K562 (cell line): ENCODE data around the gene OCA2. TPM values are rescaled to one million over a fixed set of nuclear protein-coding genes. Genes with fewer than 3 reads are reported as not detected.

Experiments used
- ATAC-seq: fragments of 200-7000 bp; cut with Tn5 transposase; 3 replicates; pipeline ENCODE4 v1.9.1; 2020; ENCODE audit warnings: moderate library complexity
- BruUV-seq: library from RNA; stranded (reverse); fragments of 400-500 nt; replicated peaks from 2 replicates; lab custom pipeline; 2021; lab: Mats Ljungman, UMichigan
- CTCF ChIA-PET: fragments of 300-600 bp; formaldehyde crosslinking; extraction: SDS; loops from one replicate; lab custom pipeline; 2021; ENCODE audit warnings: low intra/inter-chr PET ratio; lab: Yijun Ruan, JAX
- POLR2A ChIA-PET: fragments of 300-600, 350-650 bp; sonication (Branson Sonifier 250); formaldehyde crosslinking; extraction: SDS; loops from one replicate; lab custom pipeline; 2021; ENCODE audit warnings: antibody characterized with exemption, inconsistent platforms; lab: Yijun Ruan, JAX
- DNase-seq, 4 experiments: peaks; one replicate each; pipeline versions ENCODE4 v3.0.0 to v3.0.0-alpha.2; 2011 to 2018; ENCODE audit warnings: low spot score in 3 of 4, mixed read lengths in 3 of 4; ENCODE audit errors: extremely low read depth in 1 of 4
- FAIRE-seq: peaks from 2 replicates; lab custom pipeline; 2011; peaks lifted over from hg19 to GRCh38; lab: Jason Lieb, UNC
- H2AFZ ChIP-seq: 2 replicates; pipeline ENCODE4 v1.6.0; 2011; ENCODE audit warnings: low read depth, low read length, control low read depth, inconsistent platforms
- H3K27ac ChIP-seq: fragments of 200-600 bp; 3 replicates; pipeline ENCODE4 v1.8.0; 2011; ENCODE audit warnings: low read depth, mild to moderate bottlenecking, control low read depth, inconsistent platforms, low read length, moderate library complexity, mixed read lengths; ENCODE audit errors: extremely low read depth
- H3K27me3 ChIP-seq, 2 experiments: fragments of 300-600 bp in 1 of 2; 2 replicates in 1 of 2; 3 replicates in 1 of 2; pipeline versions ENCODE4 v1.6.0 to v1.8.0; 2011; ENCODE audit warnings: inconsistent platforms in 2 of 2, low read length in 2 of 2, mild to moderate bottlenecking in 1 of 2, mixed read lengths in 1 of 2, moderate library complexity in 1 of 2; ENCODE audit not compliant: control insufficient read depth in 2 of 2, insufficient read depth in 2 of 2
- H3K36me3 ChIP-seq: fragments of 300-600 bp; 3 replicates; pipeline ENCODE4 v1.8.0; 2011; ENCODE audit warnings: mild to moderate bottlenecking, low read length, inconsistent platforms; ENCODE audit not compliant: control insufficient read depth, insufficient read depth
- H3K4me1 ChIP-seq, 2 experiments: fragments of 200-600 bp in 1 of 2; replicated peaks in 1 of 2; 2 replicates in 1 of 2; 3 replicates in 1 of 2; pipeline versions ENCODE4 v1.5.1 to v1.8.0; 2011; ENCODE audit warnings: inconsistent platforms in 2 of 2, low read length in 2 of 2, mild to moderate bottlenecking in 1 of 2, mixed read lengths in 1 of 2, moderate library complexity in 1 of 2; ENCODE audit not compliant: control insufficient read depth in 2 of 2, insufficient read depth in 2 of 2
- H3K4me2 ChIP-seq: 2 replicates; pipeline ENCODE4 v1.6.1; 2011; ENCODE audit warnings: low read length, control low read depth, inconsistent platforms, mixed read lengths; ENCODE audit not compliant: insufficient read depth
- H3K4me3 ChIP-seq: fragments of 200-600 bp; sonication (generic), shearing (Covaris generic); 2 replicates; pipeline ENCODE4 v1.5.1; 2016; ENCODE audit warnings: control low read depth, inconsistent platforms
- H3K79me2 ChIP-seq: fragments of 200-600 bp; 3 replicates; pipeline ENCODE4 v1.8.0; 2011; ENCODE audit warnings: low read length, inconsistent platforms; ENCODE audit not compliant: control insufficient read depth, insufficient read depth
- H3K9ac ChIP-seq, 2 experiments: 2 replicates each; pipeline versions ENCODE4 v1.6.0 to v1.6.1; 2011; ENCODE audit warnings: low read depth in 2 of 2, low read length in 2 of 2, control low read depth in 1 of 2, inconsistent platforms in 1 of 2, mild to moderate bottlenecking in 1 of 2, mixed read lengths in 1 of 2; ENCODE audit not compliant: insufficient read depth in 1 of 2
- H3K9me1 ChIP-seq: one replicate; pipeline ENCODE4 v1.6.0; 2011; ENCODE audit warnings: inconsistent platforms, mild to moderate bottlenecking, low read length, moderate library complexity; ENCODE audit not compliant: control insufficient read depth, insufficient read depth
- H3K9me3 ChIP-seq: replicated peaks from 2 replicates; pipeline ENCODE4 v1.5.1; 2011; ENCODE audit warnings: low read depth, low read length, inconsistent platforms; ENCODE audit not compliant: control insufficient read depth, insufficient read depth
- H4K20me1 ChIP-seq: replicated peaks from 2 replicates; pipeline ENCODE4 v1.6.1; 2011; ENCODE audit warnings: low read length, inconsistent platforms, mixed read lengths; ENCODE audit not compliant: control insufficient read depth, insufficient read depth
- CBX2 ChIP-seq: fragments of 200-600 bp; sonication (generic); IDR thresholded peaks from one replicate; pipeline ENCODE4 v1.6.1; 2012; ENCODE audit warnings: mild to moderate bottlenecking, low read length, inconsistent platforms; ENCODE audit not compliant: insufficient read depth, poor library complexity, severe bottlenecking
- FOXP1 ChIP-seq: sonication (generic); formaldehyde crosslinking; IDR thresholded peaks from 2 replicates; pipeline ENCODE4 v1.8.0; 2022; ENCODE audit warnings: mild to moderate bottlenecking, missing genetic modification reagents
- WHSC1 ChIP-seq: IDR thresholded peaks from one replicate; pipeline ENCODE4 v1.6.1; 2012; ENCODE audit warnings: low read length, control low read depth, inconsistent platforms
- YY1 ChIP-seq, 3 experiments: IDR thresholded peaks; 2 replicates each; pipeline ENCODE4 v1.6.1; 2011; ENCODE audit warnings: low read length in 2 of 3, mild to moderate bottlenecking in 2 of 3, moderate library complexity in 2 of 3, borderline replicate concordance in 1 of 3, control low read depth in 1 of 3, low read depth in 1 of 3; ENCODE audit not compliant: insufficient read depth in 3 of 3, insufficient replicate concordance in 2 of 3, control insufficient read depth in 1 of 3, insufficient read length in 1 of 3; ENCODE audit errors: extremely low read depth in 1 of 3
- ZC3H11A ChIP-seq: IDR thresholded peaks from 2 replicates; pipeline ENCODE4 v1.6.1; 2012; ENCODE audit warnings: low read depth, low read length, improper control_type of control experiment
- ZFP36 ChIP-seq: fragments of 150-350 bp; IDR thresholded peaks from 2 replicates; pipeline ENCODE4 v1.6.1; 2018; ENCODE audit warnings: low read length, low read depth; ENCODE audit not compliant: partially characterized antibody
- ZNF445 ChIP-seq: fragments of 250-450 bp; sonication (Bioruptor Pico); IDR thresholded peaks from 2 replicates; pipeline ENCODE4 v1.4.0; 2020; ENCODE audit warnings: low read depth, mild to moderate bottlenecking, moderate library complexity
- WGBS: fragments of 100-300 bp; shearing (Covaris generic); methylation state at CpG from one replicate; pipeline ENCODE4 v1.1.6; 2016; ENCODE audit warnings: low coverage, mixed read lengths; ENCODE audit not compliant: insufficient coverage; ENCODE audit errors: missing lambda C conversion rate; 5-methylcytosine and 5-hydroxymethylcytosine counted together
- in situ Hi-C: fragments of 300-500 bp; cut with MboI; formaldehyde crosslinking; loops from 4 replicates; pipeline ENCODE4 v1.15.0; 2018; ENCODE audit warnings: inconsistent platforms, mixed read lengths
- intact Hi-C: fragments of 100-400 bp; cut with micrococcal nuclease; formaldehyde crosslinking; loops from 2 replicates; pipeline ENCODE4 v1.14.2; 2022
- polyA plus RNA-seq, 8 experiments: library from polyadenylated mRNA; depleted of rRNA in 4 of 8; stranded (reverse) in 5 of 8; unstranded in 3 of 8; fragments of >200 nt; fragmentation: Nextera tagmentation in 2 of 8; fragmentation: Illumina TruSeq in 1 of 8; extraction: Ambion mirVana in 2 of 8; extraction: Trizol in 1 of 8; gene quantifications; 2 replicates each; pipeline versions ENCODE4 v1.2.1 to v1.2.3, GENCODE V29; 2011 to 2014; ENCODE audit warnings: inconsistent platforms in 1 of 8, missing spikeins in 1 of 8
- total RNA-seq, 7 experiments: library from RNA; depleted of rRNA in 6 of 7; stranded (reverse); fragments of >200 nt in 6 of 7; fragmentation: Illumina TruSeq in 2 of 7; extraction: Trizol in 2 of 7; gene quantifications; 2 replicates each; pipeline versions ENCODE4 v1.2.1 to v1.2.3, GENCODE V29; 2011 to 2021; ENCODE audit warnings: low replicate concordance in 1 of 7
- TF ChIP-seq, protein P1 (sequence below): fragments of 450-650 bp; IDR thresholded peaks from 2 replicates; pipeline ENCODE4 v1.6.1; 2016
- TF ChIP-seq, protein P2 (sequence below): IDR thresholded peaks from 3 replicates; pipeline ENCODE4 v1.6.1; 2011; ENCODE audit warnings: borderline replicate concordance, mild to moderate bottlenecking; ENCODE audit not compliant: insufficient read length, insufficient read depth
- TF ChIP-seq, protein P3 (sequence below): sonication (generic); formaldehyde crosslinking; IDR thresholded peaks from 2 replicates; pipeline ENCODE4 v1.8.1; 2022; ENCODE audit warnings: missing genetic modification reagents
- TF ChIP-seq, protein P4 (sequence below): sonication (generic); formaldehyde crosslinking; IDR thresholded peaks from 2 replicates; pipeline ENCODE4 v1.8.0; 2023; ENCODE audit warnings: mild to moderate bottlenecking, missing genetic modification reagents

OCA2 gene
- total and polyA plus RNA-seq, 9 of the 15 experiments (the other 6 are each of a cell fraction or from before 2014, with no cell fraction given) = 0.07 to 0.59 (median 0.17) TPM; not detected in 1

DNA sequence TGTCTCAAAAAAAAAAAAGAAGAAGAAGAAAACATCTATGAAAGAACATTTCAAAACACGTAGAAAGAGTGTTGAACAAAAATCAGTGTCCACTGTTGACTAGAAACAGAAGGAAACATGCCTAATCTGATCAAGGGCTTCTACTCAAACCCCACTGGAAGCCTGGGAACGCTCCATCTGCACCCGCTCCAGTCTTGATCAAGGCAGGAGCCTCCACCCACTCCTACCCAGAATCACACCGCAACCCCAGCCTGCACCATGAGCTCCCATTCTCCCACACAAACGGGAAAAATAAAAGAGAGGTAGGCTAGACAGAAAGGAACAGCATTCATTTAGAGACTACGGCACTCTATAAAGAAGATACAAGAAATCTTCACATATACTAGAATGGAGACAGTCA is 40.9 kb upstream of the OCA2 start:
- H3K27ac ChIP-seq = no peak overlapping the region
- no peaks in the 10 kb centered on the region for H3K4me1 ChIP-seq
- no peaks in the 10 kb centered on the region for H3K27me3 ChIP-seq
- FAIRE-seq = no peak
- POLR2A ChIA-PET = no interaction called here
- DNase-seq = no peak
- ATAC-seq = no peak
- in situ Hi-C loops = no loop called here
- CTCF ChIA-PET = no interaction called here
- 95% methylated on average over 6 of the region's 6 CpGs for WGBS
- no peaks in the 10 kb centered on the region for H3K9me1 ChIP-seq
- peaks cover 64% of the 10 kb centered on the region; the same call in 2 of the 3 replicates for H3K36me3 ChIP-seq
- intact Hi-C loops = no loop called here
- no peak overlapping the region for H3K4me2 ChIP-seq
- no peak overlapping the region for H3K9ac ChIP-seq
- H3K79me2 ChIP-seq = no peaks in the 10 kb centered on the region
- no peaks in the 10 kb centered on the region for H3K9me3 ChIP-seq
- no TSS peak for BruUV-seq
- H4K20me1 ChIP-seq = no peaks in the 10 kb centered on the region
- no peak overlapping the region for H3K4me3 ChIP-seq
- H2AFZ ChIP-seq = no peak overlapping the region
- TF ChIP-seq, protein P1, sequence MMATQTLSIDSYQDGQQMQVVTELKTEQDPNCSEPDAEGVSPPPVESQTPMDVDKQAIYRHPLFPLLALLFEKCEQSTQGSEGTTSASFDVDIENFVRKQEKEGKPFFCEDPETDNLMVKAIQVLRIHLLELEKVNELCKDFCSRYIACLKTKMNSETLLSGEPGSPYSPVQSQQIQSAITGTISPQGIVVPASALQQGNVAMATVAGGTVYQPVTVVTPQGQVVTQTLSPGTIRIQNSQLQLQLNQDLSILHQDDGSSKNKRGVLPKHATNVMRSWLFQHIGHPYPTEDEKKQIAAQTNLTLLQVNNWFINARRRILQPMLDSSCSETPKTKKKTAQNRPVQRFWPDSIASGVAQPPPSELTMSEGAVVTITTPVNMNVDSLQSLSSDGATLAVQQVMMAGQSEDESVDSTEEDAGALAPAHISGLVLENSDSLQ = no peak
- TF ChIP-seq ZNF445 (CRISPR knock-in tag) (no peak), FOXP1 (CRISPR knock-in tag) (no peak), CBX2 (no peak), ZFP36 (no peak), WHSC1 (no peak), YY1 (IDR thresholded peaks at IDR 0.05; ENCODE audit: borderline replicate concordance in 1 of 3, control insufficient read depth in 1 of 3, extremely low read depth in 1 of 3, insufficient read depth in 3 of 3, insufficient read length in 1 of 3, insufficient replicate concordance in 2 of 3, low read depth in 1 of 3, low read length in 2 of 3) (no peak), ZC3H11A (no peak)
- TF ChIP-seq, protein P2, sequence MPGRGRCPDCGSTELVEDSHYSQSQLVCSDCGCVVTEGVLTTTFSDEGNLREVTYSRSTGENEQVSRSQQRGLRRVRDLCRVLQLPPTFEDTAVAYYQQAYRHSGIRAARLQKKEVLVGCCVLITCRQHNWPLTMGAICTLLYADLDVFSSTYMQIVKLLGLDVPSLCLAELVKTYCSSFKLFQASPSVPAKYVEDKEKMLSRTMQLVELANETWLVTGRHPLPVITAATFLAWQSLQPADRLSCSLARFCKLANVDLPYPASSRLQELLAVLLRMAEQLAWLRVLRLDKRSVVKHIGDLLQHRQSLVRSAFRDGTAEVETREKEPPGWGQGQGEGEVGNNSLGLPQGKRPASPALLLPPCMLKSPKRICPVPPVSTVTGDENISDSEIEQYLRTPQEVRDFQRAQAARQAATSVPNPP = no peak
- TF ChIP-seq, protein P3, sequence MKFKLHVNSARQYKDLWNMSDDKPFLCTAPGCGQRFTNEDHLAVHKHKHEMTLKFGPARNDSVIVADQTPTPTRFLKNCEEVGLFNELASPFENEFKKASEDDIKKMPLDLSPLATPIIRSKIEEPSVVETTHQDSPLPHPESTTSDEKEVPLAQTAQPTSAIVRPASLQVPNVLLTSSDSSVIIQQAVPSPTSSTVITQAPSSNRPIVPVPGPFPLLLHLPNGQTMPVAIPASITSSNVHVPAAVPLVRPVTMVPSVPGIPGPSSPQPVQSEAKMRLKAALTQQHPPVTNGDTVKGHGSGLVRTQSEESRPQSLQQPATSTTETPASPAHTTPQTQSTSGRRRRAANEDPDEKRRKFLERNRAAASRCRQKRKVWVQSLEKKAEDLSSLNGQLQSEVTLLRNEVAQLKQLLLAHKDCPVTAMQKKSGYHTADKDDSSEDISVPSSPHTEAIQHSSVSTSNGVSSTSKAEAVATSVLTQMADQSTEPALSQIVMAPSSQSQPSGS (CRISPR knock-in tag) = no peak
- TF ChIP-seq, protein P4, sequence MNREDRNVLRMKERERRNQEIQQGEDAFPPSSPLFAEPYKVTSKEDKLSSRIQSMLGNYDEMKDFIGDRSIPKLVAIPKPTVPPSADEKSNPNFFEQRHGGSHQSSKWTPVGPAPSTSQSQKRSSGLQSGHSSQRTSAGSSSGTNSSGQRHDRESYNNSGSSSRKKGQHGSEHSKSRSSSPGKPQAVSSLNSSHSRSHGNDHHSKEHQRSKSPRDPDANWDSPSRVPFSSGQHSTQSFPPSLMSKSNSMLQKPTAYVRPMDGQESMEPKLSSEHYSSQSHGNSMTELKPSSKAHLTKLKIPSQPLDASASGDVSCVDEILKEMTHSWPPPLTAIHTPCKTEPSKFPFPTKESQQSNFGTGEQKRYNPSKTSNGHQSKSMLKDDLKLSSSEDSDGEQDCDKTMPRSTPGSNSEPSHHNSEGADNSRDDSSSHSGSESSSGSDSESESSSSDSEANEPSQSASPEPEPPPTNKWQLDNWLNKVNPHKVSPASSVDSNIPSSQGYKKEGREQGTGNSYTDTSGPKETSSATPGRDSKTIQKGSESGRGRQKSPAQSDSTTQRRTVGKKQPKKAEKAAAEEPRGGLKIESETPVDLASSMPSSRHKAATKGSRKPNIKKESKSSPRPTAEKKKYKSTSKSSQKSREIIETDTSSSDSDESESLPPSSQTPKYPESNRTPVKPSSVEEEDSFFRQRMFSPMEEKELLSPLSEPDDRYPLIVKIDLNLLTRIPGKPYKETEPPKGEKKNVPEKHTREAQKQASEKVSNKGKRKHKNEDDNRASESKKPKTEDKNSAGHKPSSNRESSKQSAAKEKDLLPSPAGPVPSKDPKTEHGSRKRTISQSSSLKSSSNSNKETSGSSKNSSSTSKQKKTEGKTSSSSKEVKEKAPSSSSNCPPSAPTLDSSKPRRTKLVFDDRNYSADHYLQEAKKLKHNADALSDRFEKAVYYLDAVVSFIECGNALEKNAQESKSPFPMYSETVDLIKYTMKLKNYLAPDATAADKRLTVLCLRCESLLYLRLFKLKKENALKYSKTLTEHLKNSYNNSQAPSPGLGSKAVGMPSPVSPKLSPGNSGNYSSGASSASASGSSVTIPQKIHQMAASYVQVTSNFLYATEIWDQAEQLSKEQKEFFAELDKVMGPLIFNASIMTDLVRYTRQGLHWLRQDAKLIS (CRISPR knock-in tag) = no peak
